Stimulated activated CD8-positive, alpha-beta memory T cell treated with anti-CD3 and anti-CD28 coated beads, Interleukin-4, amount 100 ng/mL, for 4 hours (primary cell): ENCODE results near the gene ARHGAP45.
A peak's percentile ranks its signal among the peaks of the same experiment; 100 is the strongest.
"Not testable (repeated sequence)": the region's sequence is repeated elsewhere in the genome, so short reads cannot be mapped to it uniquely, and the experiment has no call there.

Experiments used
- DNase-seq, 2 donors: peaks; one replicate each; pipeline ENCODE4 v3.0.0-alpha.2; 2020; ENCODE audit warnings: low read depth in 2 of 2, low spot score in 1 of 2

Gene ARHGAP45

GRCh38 chr19:1114728-1115127 lies 47.8 kb downstream of the ARHGAP45 start:
- DNase-seq, result not testable (repeated sequence)

- DNase-seq, result no peak
These were observed 48.9 kb downstream of the ARHGAP45 start for GRCh38 chr19:1115646-1116420.

GRCh38 chr19:1116726-1117581 lies 50.0 kb downstream of the ARHGAP45 start:
- no peak for DNase-seq

GRCh38 chr19:1117654-1118053 lies 50.7 kb downstream of the ARHGAP45 start:
- DNase-seq, result no peak

- no peak for DNase-seq
These were observed 52.0 kb downstream of the ARHGAP45 start for GRCh38 chr19:1118999-1119398.

- no peak for DNase-seq
These were observed 52.7 kb downstream of the ARHGAP45 start for GRCh38 chr19:1119475-1120217.

- DNase-seq, result no peak
These were observed 54.4 kb downstream of the ARHGAP45 start for GRCh38 chr19:1121395-1121794.

- no peak for DNase-seq
These were observed 55.3 kb downstream of the ARHGAP45 start for GRCh38 chr19:1122021-1122971.

GRCh38 chr19:1122972-1123363 lies 56.0 kb downstream of the ARHGAP45 start:
- no peak for DNase-seq

- DNase-seq, result no peak
These were observed 56.4 kb downstream of the ARHGAP45 start for GRCh38 chr19:1123381-1123780.

- no peak for DNase-seq
These were observed 57.1 kb downstream of the ARHGAP45 start for GRCh38 chr19:1123885-1124677.

GRCh38 chr19:1125601-1126467 lies 58.9 kb downstream of the ARHGAP45 start:
- no peak for DNase-seq

GRCh38 chr19:1126984-1127760 lies 60.2 kb downstream of the ARHGAP45 start:
- DNase-seq, result no peak

- no peak for DNase-seq
These were observed 61.1 kb downstream of the ARHGAP45 start for GRCh38 chr19:1128106-1128505.

- DNase-seq, result not testable (repeated sequence)
These were observed 62.1 kb downstream of the ARHGAP45 start for GRCh38 chr19:1129084-1129483.

- DNase-seq, result no peak
These were observed 62.6 kb downstream of the ARHGAP45 start for GRCh38 chr19:1129535-1129934.

GRCh38 chr19:1130771-1131717 lies 64.1 kb downstream of the ARHGAP45 start:
- peak in 1 of 2 donors; percentile 23 for DNase-seq
